HG03095 (cell line): ENCODE measurements around the gene SERPINI2.
"Not testable (repeated sequence)": the region's sequence is repeated elsewhere in the genome, so short reads cannot be mapped to it uniquely, and the experiment has no call there.

Experiments used
- ATAC-seq: cut with Tn5 transposase; IDR thresholded peaks from one replicate; pipeline ENCODE4 v1.9.1; 2021; ENCODE audit warnings: moderate library complexity; ENCODE audit not compliant: unreplicated experiment

Gene SERPINI2

DNA sequence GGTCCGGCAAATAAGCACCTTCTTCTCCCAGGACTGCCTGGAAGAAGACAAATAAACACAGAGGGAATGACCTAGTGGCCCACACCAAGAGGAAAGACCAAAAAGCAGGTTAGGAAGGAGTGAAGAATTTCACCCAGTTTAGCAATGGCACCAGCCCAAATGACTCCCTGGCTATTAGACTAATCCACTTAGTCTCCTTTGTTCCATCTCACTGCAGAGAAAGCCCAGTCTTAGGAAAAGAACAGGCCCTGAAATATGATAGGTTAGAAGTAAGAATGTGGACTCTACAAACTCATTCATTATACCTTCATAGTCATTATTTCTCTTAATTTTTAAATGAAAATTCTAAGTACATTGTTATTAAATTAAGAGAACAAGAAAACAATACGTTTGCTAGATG lies 23.2 kb downstream of the SERPINI2 start:
- no peak for ATAC-seq

DNA sequence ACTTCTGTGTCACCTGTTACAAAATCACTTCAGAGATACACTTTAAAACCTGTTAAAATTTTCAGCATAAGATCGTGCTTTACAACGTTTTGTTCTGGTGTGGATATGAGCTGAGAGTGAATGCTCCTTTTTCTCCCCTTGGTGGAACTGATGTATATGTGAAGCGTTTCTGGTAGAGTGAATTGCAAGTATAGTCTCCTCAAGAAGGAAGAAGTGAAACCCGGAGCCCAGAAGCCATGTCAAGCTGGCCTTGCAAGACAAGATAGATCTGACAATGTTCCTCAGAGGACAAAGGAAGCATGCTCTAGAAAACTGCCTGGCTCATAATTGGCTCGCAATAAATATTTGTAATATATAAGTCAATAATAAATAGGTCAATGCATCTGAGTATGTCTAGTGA lies 23.6 kb downstream of the SERPINI2 start:
- ATAC-seq, result no peak

DNA sequence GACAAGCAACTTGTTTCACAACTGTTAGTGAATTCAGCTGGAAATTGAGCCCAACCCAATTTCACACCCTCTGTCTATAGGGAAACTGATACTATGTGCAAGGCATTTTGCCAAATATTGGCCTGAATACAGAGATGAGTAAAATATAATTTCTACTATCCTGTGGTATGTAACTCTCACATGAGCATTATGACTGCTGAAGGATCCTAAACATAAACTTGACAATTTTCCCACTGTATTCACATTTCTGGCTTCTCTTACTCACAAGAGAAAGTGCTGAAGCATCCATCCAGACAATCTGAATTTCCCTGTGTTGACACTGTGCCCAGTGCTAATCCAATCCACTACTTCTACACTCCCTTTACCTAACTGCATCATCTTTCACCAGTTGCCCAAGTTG lies 28.4 kb downstream of the SERPINI2 start:
- ATAC-seq, result no peak

DNA sequence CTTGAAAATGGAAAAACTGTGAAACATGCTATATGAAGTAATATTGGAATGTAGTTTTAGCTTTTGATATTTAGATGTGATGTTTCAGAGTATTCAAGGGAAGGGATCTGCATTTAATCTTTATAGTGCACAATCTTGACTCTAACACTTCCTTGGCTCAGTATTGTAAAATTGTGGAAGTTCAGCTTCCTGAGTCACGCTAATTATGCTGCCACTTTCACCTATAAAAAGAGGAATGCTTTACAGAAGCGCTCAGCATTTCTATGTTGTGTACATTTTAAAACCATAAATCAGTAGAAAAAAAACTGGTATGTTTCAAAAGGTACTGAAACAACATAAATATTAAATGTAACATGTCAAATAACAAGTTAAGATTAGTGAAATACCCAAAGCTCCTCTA lies 32.6 kb downstream of the SERPINI2 start:
- ATAC-seq, result no peak

DNA sequence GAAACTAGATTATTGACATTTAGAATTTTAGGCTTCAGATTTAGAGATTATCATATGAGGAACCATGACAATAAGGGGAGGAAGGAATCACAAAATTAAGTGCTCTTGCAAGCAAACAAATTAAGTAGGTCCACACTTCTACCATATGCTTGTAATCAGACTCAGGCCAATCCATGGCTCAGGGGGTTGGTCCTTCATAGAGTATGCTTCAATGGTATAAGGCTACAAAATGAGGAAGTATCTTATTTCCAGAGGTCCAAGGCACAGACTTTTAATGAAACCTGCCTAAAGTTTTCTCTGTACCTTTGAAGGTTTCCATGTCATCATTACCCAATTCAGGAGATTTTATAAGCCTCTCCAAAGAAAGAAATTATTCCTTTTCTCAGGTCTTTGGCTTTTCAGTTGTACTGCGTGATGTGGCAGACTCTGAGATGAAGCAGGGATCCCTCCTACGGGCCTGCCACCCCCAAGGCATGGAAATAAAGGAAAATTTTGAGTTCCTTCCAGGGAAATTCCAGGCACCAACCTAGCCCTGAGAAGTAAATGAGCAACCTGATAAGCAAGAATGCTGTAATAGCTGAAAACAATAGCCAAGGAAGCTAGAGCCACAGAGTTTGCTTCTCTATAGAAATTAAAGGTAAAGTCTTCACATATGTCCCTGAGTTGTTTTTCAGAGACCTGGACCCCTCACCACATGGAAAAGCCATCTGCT lies 36.3 kb downstream of the SERPINI2 start:
- no peak for ATAC-seq

DNA sequence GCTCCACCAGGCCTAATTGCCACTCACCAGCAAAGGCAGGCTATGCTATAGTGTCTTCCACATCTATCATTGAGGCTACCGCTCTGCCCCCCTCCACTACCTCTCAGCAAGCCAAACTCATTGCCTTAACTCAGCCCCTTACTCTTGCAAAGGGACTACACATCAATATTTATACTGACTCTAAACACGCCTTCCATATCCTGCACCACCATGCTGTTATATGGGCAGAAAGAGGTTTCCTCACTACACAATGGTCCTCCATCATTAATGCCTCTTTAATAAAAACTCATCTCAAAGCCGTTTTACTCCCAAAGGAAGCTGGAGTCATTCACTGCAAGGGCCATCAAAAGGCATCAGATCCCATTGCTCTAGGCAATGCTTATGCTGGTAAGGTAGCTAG lies 46.9 kb downstream of the SERPINI2 start:
- not testable (repeated sequence) for ATAC-seq

DNA sequence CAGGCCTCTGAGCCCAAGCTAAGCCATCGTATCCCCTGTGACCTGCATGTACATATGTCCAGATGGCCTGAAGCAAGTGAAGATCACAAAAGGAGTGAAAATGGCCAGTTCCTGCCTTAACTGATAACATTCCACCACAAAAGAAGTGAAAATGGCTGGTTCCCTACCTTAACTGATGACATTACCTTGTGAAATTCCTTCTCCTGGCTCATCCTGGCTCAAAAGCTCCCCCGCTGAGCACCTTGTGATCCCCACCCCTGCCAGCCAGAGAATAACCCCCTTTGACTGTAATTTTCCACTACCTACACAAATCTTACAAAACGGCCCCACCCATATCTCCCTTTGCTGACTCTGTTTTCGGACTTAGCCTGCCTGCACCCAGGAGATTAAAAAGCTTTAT lies 51.4 kb downstream of the SERPINI2 start:
- not testable (repeated sequence) for ATAC-seq

DNA sequence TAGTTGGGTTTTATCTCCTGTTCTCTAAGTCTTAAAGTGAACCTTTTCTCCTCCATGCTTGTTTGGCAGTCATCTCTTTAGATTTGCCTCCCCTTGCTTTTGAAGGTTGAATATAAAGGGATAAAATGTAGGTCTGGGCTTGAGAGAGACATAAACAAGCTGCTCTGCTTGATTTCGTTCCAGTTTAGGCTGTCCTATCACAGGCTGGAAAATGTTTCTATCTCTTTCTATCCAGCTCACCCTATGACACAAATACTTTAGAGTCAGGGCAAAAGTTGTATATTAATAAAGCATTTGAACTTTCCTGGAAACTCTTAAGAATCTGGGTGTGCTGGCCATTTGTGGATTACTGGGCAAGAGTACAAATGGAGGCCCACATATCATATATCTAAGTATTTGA lies 64.2 kb downstream of the SERPINI2 start:
- no peak for ATAC-seq

DNA sequence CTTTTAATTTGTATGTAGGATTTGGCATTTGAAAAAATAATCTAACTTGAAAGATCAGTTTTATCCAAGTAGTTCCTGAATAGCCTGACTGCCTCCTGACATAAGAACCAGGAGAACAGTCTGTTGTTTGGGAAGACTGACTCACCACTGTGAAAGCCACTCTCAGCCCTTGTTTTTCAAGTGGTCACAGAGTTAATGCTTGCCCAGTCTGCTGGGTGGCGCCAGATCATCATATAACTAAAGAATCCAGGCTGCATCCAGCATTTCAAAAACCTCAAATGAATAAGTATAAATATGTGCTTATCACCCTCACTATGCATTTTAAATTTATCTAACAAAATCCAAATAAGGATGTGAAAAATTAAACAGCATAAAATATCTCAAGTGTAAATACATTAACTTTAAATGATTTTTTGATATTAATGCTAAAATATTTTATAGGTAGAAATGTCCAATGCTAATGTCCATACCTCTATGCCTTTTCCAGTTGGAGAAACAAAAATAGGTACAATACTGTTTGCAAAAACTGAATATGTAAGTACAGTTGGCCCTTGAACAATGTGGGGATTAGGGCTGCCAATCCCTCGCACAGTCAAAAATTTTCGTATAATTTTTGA lies 66.9 kb downstream of the SERPINI2 start:
- peak; percentile 64 for ATAC-seq

DNA sequence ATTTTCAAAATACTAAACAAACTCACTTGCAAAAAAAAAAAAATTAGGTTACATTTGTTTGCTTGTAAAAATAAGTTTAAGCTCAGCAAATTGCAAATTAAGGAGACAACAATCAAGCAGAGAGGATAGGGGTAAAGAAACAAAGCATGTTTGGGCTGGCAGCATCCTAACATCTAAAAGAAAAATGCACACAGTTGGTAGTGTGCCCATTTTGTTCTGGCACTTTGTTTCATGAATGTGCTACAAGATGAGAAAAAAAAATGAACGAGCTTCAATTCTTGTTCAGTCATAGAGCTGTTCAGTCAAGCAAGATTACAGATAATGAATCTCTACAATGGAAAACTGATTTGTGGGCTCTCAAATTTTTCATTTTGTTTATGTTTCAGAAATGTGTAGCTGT lies 76.0 kb downstream of the SERPINI2 start:
- no peak for ATAC-seq

DNA sequence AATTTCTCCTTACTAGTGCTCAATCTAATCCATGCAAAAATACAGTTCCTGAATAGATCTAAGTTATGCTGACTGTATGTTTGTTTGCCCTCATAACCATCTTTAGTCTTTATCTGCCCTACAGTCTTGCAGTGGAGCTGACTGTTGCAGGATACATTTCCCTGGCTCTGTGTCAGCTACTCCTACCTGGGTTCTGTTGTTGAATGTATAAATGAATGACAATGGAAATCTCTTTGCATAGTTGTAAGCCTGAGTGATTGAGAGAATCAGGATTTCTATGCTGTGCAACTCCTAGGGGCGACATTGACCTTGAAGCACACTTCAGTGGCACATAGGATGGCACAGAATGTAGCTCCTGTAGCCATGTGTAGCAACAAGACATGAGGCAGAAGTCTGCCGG lies 77.8 kb downstream of the SERPINI2 start:
- ATAC-seq, result no peak

DNA sequence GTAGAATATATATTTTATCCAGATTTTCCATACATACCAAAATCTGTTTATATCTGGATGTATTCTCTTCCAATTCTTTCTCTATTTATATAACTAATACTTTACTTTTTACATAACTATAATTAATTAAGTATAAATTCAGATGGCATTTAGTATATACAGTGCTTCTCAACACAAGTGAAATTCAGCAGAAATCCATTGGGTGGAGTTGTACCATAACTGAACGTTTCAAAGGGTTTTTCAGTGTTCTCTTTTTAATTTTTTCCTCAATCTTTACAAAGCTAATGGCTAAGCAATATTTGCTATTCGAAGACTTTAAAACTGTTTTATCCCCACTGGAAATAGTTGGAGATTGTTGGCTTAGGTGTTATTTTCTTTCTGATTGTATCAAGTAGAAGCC lies 79.8 kb downstream of the SERPINI2 start:
- no peak for ATAC-seq
